HG03354 (cell line): Measurements from ENCODE around the gene HLA-G.
"Not testable (repeated sequence)": the region's sequence is repeated elsewhere in the genome, so short reads cannot be mapped to it uniquely, and the experiment has no call there.

Experiments used
- ATAC-seq: cut with Tn5 transposase; IDR thresholded peaks from one replicate; pipeline ENCODE4 v1.9.1; 2021; ENCODE audit warnings: mild to moderate bottlenecking; ENCODE audit not compliant: unreplicated experiment, poor library complexity, severe bottlenecking

Gene HLA-G

GRCh38 chr6:29864037-29864810 lies 36.6 kb downstream of the HLA-G start:
- ATAC-seq = no peak

DNA sequence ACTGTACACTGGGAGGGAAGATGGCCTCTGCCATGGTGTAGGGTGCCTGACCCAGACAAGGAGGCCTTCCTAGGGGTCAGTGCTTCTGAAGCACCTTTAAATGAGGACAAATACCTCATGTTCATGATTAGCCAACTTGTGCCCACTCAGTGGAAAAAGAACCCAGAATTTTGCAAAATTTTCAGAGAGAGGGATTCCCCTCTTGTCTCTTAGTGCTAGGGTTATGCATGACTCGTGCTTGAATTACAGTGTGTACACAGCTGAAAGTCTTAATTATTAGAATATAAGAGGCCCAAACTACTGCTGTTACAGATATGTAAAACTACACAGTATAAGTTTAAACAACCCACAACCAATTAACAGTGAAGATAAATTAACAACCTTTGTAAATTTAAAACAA lies 38.0 kb downstream of the HLA-G start:
- ATAC-seq = no peak

DNA sequence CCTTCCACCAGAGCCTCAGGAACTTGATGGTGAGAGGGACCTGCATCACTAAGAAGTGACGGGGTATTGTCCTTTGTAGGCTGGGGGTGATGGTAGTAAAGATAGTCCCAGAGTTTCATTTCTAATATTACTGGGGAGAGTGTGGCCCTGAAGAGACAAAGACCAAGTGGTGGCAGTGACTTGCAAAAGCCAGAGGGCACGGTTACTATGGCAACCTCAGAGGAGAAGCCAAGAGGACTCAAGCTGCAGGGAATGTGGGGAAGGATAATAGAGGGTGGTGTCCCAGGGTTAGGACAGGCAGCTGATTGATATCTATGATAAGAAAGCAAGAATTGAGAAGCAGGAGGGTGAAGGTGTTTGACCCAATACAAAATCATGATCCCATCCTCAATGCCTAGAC lies 42.5 kb downstream of the HLA-G start:
- no peak for ATAC-seq

DNA sequence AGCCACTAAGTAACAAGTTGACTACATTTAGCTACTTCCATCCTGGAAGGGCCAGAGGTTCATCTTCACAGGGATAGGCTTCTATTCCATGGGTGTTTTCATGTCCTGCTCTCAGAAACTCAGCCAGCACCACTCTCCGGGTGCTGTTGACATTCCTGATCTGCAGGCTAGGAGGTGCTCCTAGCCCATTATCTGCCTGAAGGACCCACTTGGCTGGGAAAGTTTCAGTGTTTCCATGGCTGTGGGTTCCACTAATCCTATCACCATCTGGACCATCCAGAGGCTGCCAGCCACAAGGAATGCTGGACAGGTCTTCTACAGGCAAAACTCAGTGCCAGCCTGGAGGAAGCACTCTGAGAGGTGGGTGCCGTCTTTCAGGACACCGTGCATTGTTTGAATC lies 45.2 kb downstream of the HLA-G start:
- ATAC-seq = no peak

GRCh38 chr6:29875257-29875656 lies 47.6 kb downstream of the HLA-G start:
- no peak for ATAC-seq

DNA sequence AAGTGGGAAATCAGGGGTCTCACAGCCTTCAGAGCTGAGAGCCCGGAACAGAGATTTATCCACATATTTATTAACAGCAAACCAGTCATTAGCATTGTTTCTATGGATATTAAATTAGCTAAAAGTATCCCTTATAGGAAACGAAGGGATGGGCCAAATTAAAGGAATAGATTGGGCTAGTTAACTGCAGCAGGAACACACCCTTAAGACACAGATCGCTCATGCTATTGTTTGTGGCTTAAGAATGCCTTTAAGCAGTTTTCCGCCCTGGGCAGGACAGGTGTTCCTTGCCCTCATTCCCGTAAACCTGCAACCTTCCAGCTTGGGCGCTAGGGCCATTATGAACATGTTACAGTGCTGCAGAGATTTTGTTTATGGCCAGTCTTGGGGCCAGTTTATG lies 48.1 kb downstream of the HLA-G start:
- not testable (repeated sequence) for ATAC-seq
